Activated CD4-positive, alpha-beta memory T cell treated with anti-CD3 and anti-CD28 coated beads for 36 hours (primary cell): ENCODE data around the gene PSMA2. TPM values are rescaled to one million over a fixed set of nuclear protein-coding genes. Genes with fewer than 3 reads are reported as not detected.
A peak's percentile ranks its signal among the peaks of the same experiment; 100 is the strongest.

Experiments used
- CTCF ChIA-PET: fragments of 350-600 bp; sonication (Branson Sonifier 250); formaldehyde crosslinking; loops from one replicate; lab custom pipeline; 2021; ENCODE audit warnings: antibody characterized with exemption, inconsistent platforms; lab: Charles Lee
- POLR2A ChIA-PET: fragments of 350-600 bp; sonication (Branson Sonifier 250); formaldehyde crosslinking; loops from one replicate; lab custom pipeline; 2021; ENCODE audit warnings: antibody characterized with exemption; lab: Charles Lee
- DNase-seq: peaks from one replicate; pipeline ENCODE4 v3.0.0-alpha.2; 2020
- H3K27ac Mint-ChIP-seq: one replicate; pipeline ENCODE4 v1.8.0; 2021; ENCODE audit warnings: mixed read lengths
- H3K27me3 Mint-ChIP-seq: one replicate; pipeline ENCODE4 v1.8.0; 2021; ENCODE audit warnings: mixed read lengths
- H3K36me3 Mint-ChIP-seq: one replicate; pipeline ENCODE4 v1.8.0; 2021; ENCODE audit warnings: mixed read lengths
- H3K4me1 Mint-ChIP-seq: one replicate; pipeline ENCODE4 v1.8.0; 2021; ENCODE audit warnings: low read depth, mixed read lengths
- H3K4me3 Mint-ChIP-seq: one replicate; pipeline ENCODE4 v1.8.0; 2021; ENCODE audit warnings: mild to moderate bottlenecking, mixed read lengths
- H3K9me3 Mint-ChIP-seq: one replicate; pipeline ENCODE4 v1.8.0; 2021; ENCODE audit warnings: mixed read lengths
- intact Hi-C: fragments of 100-400 bp; cut with micrococcal nuclease; formaldehyde crosslinking; loops from one replicate; pipeline ENCODE4 v1.15.1; 2023
- total RNA-seq, 2 experiments: library from RNA; stranded (reverse); gene quantifications; one replicate each; pipeline ENCODE4 v1.2.3, GENCODE V29; 2021

Gene PSMA2
- total RNA-seq, 2 experiments from 2014 or later = 196 to 200 TPM

- intact Hi-C loops = no loop called here
- H3K9me3 Mint-ChIP-seq = no peaks in the 10 kb centered on the region
- CTCF ChIA-PET = no interaction called here
- peaks cover 60% of the 10 kb centered on the region for H3K36me3 Mint-ChIP-seq
- no peak for DNase-seq
- peaks cover 36% of the 10 kb centered on the region for H3K4me1 Mint-ChIP-seq
- H3K27ac Mint-ChIP-seq = no peak overlapping the region
- POLR2A ChIA-PET = interaction anchor here (1.1 kb wide), 1 partner anchor 10 kb away, joined by 4 read pairs; the partner anchor contains the start of genes MRPL32 and PSMA2
- no peaks in the 10 kb centered on the region for H3K27me3 Mint-ChIP-seq
- no peak overlapping the region for H3K4me3 Mint-ChIP-seq
Observed at GRCh38 chr7:42922017-42922753, 9.8 kb downstream of the PSMA2 start.

GRCh38 chr7:42915356-42915755 lies 16.6 kb downstream of the PSMA2 start:
- no peaks in the 10 kb centered on the region for H3K9me3 Mint-ChIP-seq
- H3K27ac Mint-ChIP-seq = no peak overlapping the region
- intact Hi-C loops = no loop called here
- H3K27me3 Mint-ChIP-seq = no peaks in the 10 kb centered on the region
- CTCF ChIA-PET = interaction anchor here (0.9 to 1.2 kb wide), 2 partner anchors 15 to 26 kb away, joined by 4 read pairs; no protein-coding TSS in a partner anchor
- peaks cover 36% of the 10 kb centered on the region for H3K36me3 Mint-ChIP-seq
- H3K4me1 Mint-ChIP-seq = peaks cover 43% of the 10 kb centered on the region
- POLR2A ChIA-PET = interaction anchor here (1.7 to 2.8 kb wide), 2 partner anchors 9 to 17 kb away, joined by 9 to 11 read pairs; partner anchors contain the start of genes MRPL32 and PSMA2
- H3K4me3 Mint-ChIP-seq = no peak overlapping the region
- DNase-seq = no peak

GRCh38 chr7:42914421-42915045 lies 17.4 kb downstream of the PSMA2 start:
- Mint-ChIP-seq H3K4me3 (no peak overlapping the region), H3K27me3 (no peaks in the 10 kb centered on the region), H3K9me3 (no peaks in the 10 kb centered on the region), H3K4me1 (peaks cover 47% of the 10 kb centered on the region), H3K36me3 (peaks cover 33% of the 10 kb centered on the region), H3K27ac (peak overlapping the region; percentile 63)
- POLR2A ChIA-PET = interaction anchor here (1.7 to 2.8 kb wide), 2 partner anchors 10 to 18 kb away, joined by 9 to 11 read pairs; partner anchors contain the start of genes MRPL32 and PSMA2
- CTCF ChIA-PET = interaction anchor here (1.2 kb wide), 1 partner anchor 27 kb away, joined by 4 read pairs; no protein-coding TSS in a partner anchor
- DNase-seq = no peak
- intact Hi-C loops = no loop called here

GRCh38 chr7:42914009-42914408 lies 18.0 kb downstream of the PSMA2 start:
- peaks cover 28% of the 10 kb centered on the region for H3K36me3 Mint-ChIP-seq
- peaks cover 47% of the 10 kb centered on the region for H3K4me1 Mint-ChIP-seq
- H3K27me3 Mint-ChIP-seq = no peaks in the 10 kb centered on the region
- CTCF ChIA-PET = interaction anchor here (2.4 kb wide), 1 partner anchor 17 kb away, joined by 7 read pairs; the partner anchor contains the start of genes MRPL32 and PSMA2
- POLR2A ChIA-PET = interaction anchor here (1.7 to 2.8 kb wide), 3 partner anchors 11 to 18 kb away, joined by 6 to 11 read pairs (median 9); partner anchors contain the start of genes MRPL32 and PSMA2
- H3K27ac Mint-ChIP-seq = peak overlapping the region; percentile 63
- DNase-seq = peak; percentile 24
- no peaks in the 10 kb centered on the region for H3K9me3 Mint-ChIP-seq
- intact Hi-C loops = no loop called here
- H3K4me3 Mint-ChIP-seq = no peak overlapping the region

- ChIA-PET POLR2A (interaction anchor here (1.7 to 2.8 kb wide), 3 partner anchors 11 to 19 kb away, joined by 6 to 11 read pairs (median 9); partner anchors contain the start of genes MRPL32 and PSMA2), CTCF (interaction anchor here (2.4 kb wide), 1 partner anchor 18 kb away, joined by 7 read pairs; the partner anchor contains the start of genes MRPL32 and PSMA2)
- H3K4me3 Mint-ChIP-seq = no peak overlapping the region
- intact Hi-C loops = loop anchor here (1.0 kb wide), 1 partner anchor 15 kb away; no protein-coding TSS in a partner anchor
- H3K9me3 Mint-ChIP-seq = no peaks in the 10 kb centered on the region
- DNase-seq = no peak
- peak overlapping the region; percentile 63 for H3K27ac Mint-ChIP-seq
- H3K4me1 Mint-ChIP-seq = peaks cover 47% of the 10 kb centered on the region
- H3K36me3 Mint-ChIP-seq = peaks cover 27% of the 10 kb centered on the region
- H3K27me3 Mint-ChIP-seq = no peaks in the 10 kb centered on the region
Observed at GRCh38 chr7:42913591-42913990, 18.4 kb downstream of the PSMA2 start.

GRCh38 chr7:42911454-42912447 lies 20.2 kb downstream of the PSMA2 start, which contains the start of gene C7orf25:
TSS of gene C7orf25 (minus strand) at chr7:42912070. CDS start at chr7:42910900, 1,170 bp downstream.
- intact Hi-C loops = loop anchor here (1.0 kb wide), 3 partner anchors 21 to 42 kb away; partner anchors contain the start of genes MRPL32 and PSMA2
- no peaks in the 10 kb centered on the region for H3K27me3 Mint-ChIP-seq
- peak within 1 kb of the TSS; percentile 79 for H3K27ac Mint-ChIP-seq
- peaks cover 23% of the 10 kb centered on the region for H3K36me3 Mint-ChIP-seq
- POLR2A ChIA-PET = interaction anchor here (0.6 to 2.2 kb wide), 6 partner anchors 12 to 23 kb away, joined by 3 to 11 read pairs (median 4); partner anchors contain the start of genes MRPL32 and PSMA2
- peaks cover 52% of the 10 kb centered on the region for H3K4me1 Mint-ChIP-seq
- CTCF ChIA-PET = interaction anchor here (0.8 to 2.4 kb wide), 2 partner anchors 20 to 25 kb away, joined by 3 to 7 read pairs; partner anchors contain the start of genes MRPL32 and PSMA2
- no peaks in the 10 kb centered on the region for H3K9me3 Mint-ChIP-seq
- DNase-seq = peak; percentile 97
- peak within 1 kb of the TSS; percentile 94 for H3K4me3 Mint-ChIP-seq

- POLR2A ChIA-PET = interaction anchor here (1.1 kb wide), 1 partner anchor 22 kb away, joined by 3 read pairs; the partner anchor contains the start of genes MRPL32 and PSMA2
- no peak overlapping the region for H3K27ac Mint-ChIP-seq
- peaks cover 53% of the 10 kb centered on the region for H3K4me1 Mint-ChIP-seq
- H3K27me3 Mint-ChIP-seq = no peaks in the 10 kb centered on the region
- H3K36me3 Mint-ChIP-seq = peaks cover 12% of the 10 kb centered on the region
- CTCF ChIA-PET = interaction anchor here (1.2 to 1.7 kb wide), 3 partner anchors 9 to 23 kb away, joined by 4 to 8 read pairs (median 4); partner anchors contain the start of genes MRPL32 and PSMA2
- no peaks in the 10 kb centered on the region for H3K9me3 Mint-ChIP-seq
- peak overlapping the region; percentile 94 for H3K4me3 Mint-ChIP-seq
- intact Hi-C loops = no loop called here
- no peak for DNase-seq
Observed at GRCh38 chr7:42910306-42910705, 21.7 kb downstream of the PSMA2 start.

- POLR2A ChIA-PET = no interaction called here
Observed at GRCh38 chr7:42907316-42907715, 24.7 kb downstream of the PSMA2 start.

GRCh38 chr7:42906181-42906580 lies 25.8 kb downstream of the PSMA2 start:
- DNase-seq = no peak
- CTCF ChIA-PET = interaction anchor here (0.7 to 1.1 kb wide), 2 partner anchors 25 to 30 kb away, joined by 3 read pairs; no protein-coding TSS in a partner anchor
- Mint-ChIP-seq H3K4me1 (peaks cover 17% of the 10 kb centered on the region), H3K9me3 (no peaks in the 10 kb centered on the region), H3K36me3 (peaks cover 5% of the 10 kb centered on the region), H3K27me3 (no peaks in the 10 kb centered on the region), H3K27ac (no peak overlapping the region), H3K4me3 (no peak overlapping the region)
- POLR2A ChIA-PET = no interaction called here
- intact Hi-C loops = no loop called here

More at GRCh38 chr7:42907316-42907715, 24.7 kb downstream of the PSMA2 start:
- Mint-ChIP-seq H3K27me3 (no peaks in the 10 kb centered on the region), H3K4me1 (peaks cover 23% of the 10 kb centered on the region), H3K9me3 (no peaks in the 10 kb centered on the region), H3K4me3 (no peak overlapping the region), H3K27ac (no peak overlapping the region), H3K36me3 (peaks cover 5% of the 10 kb centered on the region)
- DNase-seq = no peak
- CTCF ChIA-PET = no interaction called here
- intact Hi-C loops = no loop called here

- ChIA-PET POLR2A (no interaction called here), CTCF (no interaction called here)
- H3K9me3 Mint-ChIP-seq = no peaks in the 10 kb centered on the region
- intact Hi-C loops = no loop called here
- DNase-seq = no peak
- peaks cover 3% of the 10 kb centered on the region for H3K4me1 Mint-ChIP-seq
- no peaks in the 10 kb centered on the region for H3K36me3 Mint-ChIP-seq
- no peaks in the 10 kb centered on the region for H3K27me3 Mint-ChIP-seq
- no peak overlapping the region for H3K27ac Mint-ChIP-seq
- H3K4me3 Mint-ChIP-seq = no peak overlapping the region
Observed at GRCh38 chr7:42902331-42902730, 29.6 kb downstream of the PSMA2 start.
